Nephron (organoid): Measurements from ENCODE around the gene MXRA8.
"Not testable (repeated sequence)": the region's sequence is repeated elsewhere in the genome, so short reads cannot be mapped to it uniquely, and the experiment has no call there.

Source experiments
- H3K27ac Mint-ChIP-seq, 3 experiments: 2 replicates each; pipeline ENCODE4 v1.8.0; 2020; ENCODE audit warnings: mixed read lengths in 3 of 3, mild to moderate bottlenecking in 2 of 3, moderate library complexity in 1 of 3
- H3K27me3 Mint-ChIP-seq: 2 replicates; pipeline ENCODE4 v1.8.0; 2021; ENCODE audit warnings: low read depth, mild to moderate bottlenecking, moderate library complexity, mixed read lengths
- H3K36me3 Mint-ChIP-seq: 2 replicates; pipeline ENCODE4 v1.8.0; 2020; ENCODE audit warnings: low read depth, mixed read lengths
- H3K4me1 Mint-ChIP-seq: 2 replicates; pipeline ENCODE4 v1.8.0; 2020; ENCODE audit warnings: mixed read lengths
- H3K4me3 Mint-ChIP-seq, 3 experiments: 2 replicates each; pipeline ENCODE4 v1.8.0; 2020; ENCODE audit warnings: mild to moderate bottlenecking in 3 of 3, mixed read lengths in 3 of 3, moderate library complexity in 2 of 3
- H3K9me3 Mint-ChIP-seq: 2 replicates; pipeline ENCODE4 v1.8.0; 2020; ENCODE audit warnings: mixed read lengths
- TF ChIP-seq, protein P1 (sequence below), 3 experiments: fragments of 200-600 bp; sonication (generic); IDR thresholded peaks; one replicate each; pipeline ENCODE4 v1.5.0; 2021; ENCODE audit warnings: antibody characterized with exemption in 3 of 3; ENCODE audit not compliant: unreplicated experiment in 3 of 3

MXRA8 gene

DNA sequence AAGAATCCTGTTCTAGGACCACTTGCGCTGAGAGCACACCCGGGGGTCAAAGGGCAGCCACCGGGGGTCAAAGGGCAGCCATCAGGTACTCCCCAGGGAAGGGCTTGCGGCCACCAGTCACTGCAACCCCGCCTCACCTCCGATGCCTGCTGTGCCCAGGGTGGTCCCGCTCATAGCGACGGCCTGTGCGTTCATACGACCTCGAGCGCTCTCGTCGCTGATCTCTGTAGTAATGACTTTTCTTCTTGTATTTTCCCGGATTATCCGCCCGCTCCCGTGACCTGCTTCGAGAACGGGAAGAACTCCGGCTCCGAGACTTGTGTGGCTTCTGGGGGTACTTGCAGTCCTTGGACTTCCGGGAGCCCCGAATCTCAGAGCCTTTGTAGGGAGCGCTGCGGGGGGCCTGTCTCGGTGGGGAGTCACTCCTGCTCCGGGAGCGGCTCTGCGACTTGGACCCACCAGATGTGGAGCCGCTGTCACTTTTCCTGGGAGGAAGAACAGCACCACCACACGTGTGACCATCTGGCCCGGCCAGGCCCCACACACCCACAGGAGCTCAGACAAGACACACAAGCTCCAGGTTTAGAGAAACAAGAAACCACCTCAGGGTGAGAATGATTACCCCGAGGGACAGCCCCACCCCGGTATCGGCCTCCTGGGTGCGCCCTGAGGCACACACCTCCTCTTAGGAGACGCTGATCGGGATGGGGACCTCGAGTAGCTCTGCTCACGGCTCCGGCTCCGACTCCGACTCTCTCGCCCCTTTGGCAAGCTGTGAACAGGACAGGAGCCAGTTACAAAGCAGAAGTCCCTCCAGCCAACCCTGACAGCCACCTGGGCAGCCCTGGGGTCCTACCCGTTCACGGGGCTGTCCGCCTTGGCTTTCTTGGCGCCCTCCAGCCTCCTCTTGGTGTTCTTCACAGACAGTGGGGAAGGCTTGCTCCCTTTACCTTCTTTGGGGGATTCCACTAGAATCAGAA lies 29.0 kb upstream of the MXRA8 start:
- TF ChIP-seq, protein P1, sequence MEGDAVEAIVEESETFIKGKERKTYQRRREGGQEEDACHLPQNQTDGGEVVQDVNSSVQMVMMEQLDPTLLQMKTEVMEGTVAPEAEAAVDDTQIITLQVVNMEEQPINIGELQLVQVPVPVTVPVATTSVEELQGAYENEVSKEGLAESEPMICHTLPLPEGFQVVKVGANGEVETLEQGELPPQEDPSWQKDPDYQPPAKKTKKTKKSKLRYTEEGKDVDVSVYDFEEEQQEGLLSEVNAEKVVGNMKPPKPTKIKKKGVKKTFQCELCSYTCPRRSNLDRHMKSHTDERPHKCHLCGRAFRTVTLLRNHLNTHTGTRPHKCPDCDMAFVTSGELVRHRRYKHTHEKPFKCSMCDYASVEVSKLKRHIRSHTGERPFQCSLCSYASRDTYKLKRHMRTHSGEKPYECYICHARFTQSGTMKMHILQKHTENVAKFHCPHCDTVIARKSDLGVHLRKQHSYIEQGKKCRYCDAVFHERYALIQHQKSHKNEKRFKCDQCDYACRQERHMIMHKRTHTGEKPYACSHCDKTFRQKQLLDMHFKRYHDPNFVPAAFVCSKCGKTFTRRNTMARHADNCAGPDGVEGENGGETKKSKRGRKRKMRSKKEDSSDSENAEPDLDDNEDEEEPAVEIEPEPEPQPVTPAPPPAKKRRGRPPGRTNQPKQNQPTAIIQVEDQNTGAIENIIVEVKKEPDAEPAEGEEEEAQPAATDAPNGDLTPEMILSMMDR (IDR thresholded peaks at IDR 0.05; ENCODE audit: unreplicated experiment in 3 of 3) = no peak

DNA sequence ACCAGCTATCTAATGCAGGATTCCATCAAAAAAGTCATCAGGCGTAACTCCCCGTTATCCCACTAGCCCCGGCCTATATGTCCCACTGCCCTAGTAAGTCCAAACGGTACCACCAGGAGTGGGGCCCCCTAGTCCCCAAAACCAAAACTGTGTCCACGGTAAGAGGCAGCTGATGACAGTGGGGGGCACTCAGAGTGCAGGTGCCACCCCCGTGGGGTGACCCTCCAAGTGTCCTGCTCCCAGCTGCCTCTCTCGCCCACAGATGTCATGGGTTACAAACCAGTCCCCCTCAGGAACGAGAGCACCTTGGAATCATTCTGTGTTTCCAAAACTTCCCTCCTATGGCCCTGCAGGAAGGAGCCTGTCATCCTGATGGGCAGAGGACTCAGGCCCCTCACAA lies 27.6 kb upstream of the MXRA8 start:
- no peaks in the 10 kb centered on the region for H3K4me1 Mint-ChIP-seq
- H3K27ac Mint-ChIP-seq = no peak overlapping the region
- H3K27me3 Mint-ChIP-seq = no peaks in the 10 kb centered on the region
- no peaks in the 10 kb centered on the region for H3K9me3 Mint-ChIP-seq
- peaks cover 57% of the 10 kb centered on the region for H3K36me3 Mint-ChIP-seq
- no peak overlapping the region for H3K4me3 Mint-ChIP-seq
- TF ChIP-seq, protein P1 (IDR thresholded peaks at IDR 0.05; ENCODE audit: unreplicated experiment in 3 of 3) = no peak

More for the DNA sequence above, 29.0 kb upstream of the MXRA8 start:
- no peaks in the 10 kb centered on the region for H3K9me3 Mint-ChIP-seq
- H3K36me3 Mint-ChIP-seq = peaks cover 71% of the 10 kb centered on the region
- no peaks in the 10 kb centered on the region for H3K27me3 Mint-ChIP-seq
- no peak overlapping the region for H3K27ac Mint-ChIP-seq
- no peaks in the 10 kb centered on the region for H3K4me1 Mint-ChIP-seq
- no peak overlapping the region for H3K4me3 Mint-ChIP-seq

DNA sequence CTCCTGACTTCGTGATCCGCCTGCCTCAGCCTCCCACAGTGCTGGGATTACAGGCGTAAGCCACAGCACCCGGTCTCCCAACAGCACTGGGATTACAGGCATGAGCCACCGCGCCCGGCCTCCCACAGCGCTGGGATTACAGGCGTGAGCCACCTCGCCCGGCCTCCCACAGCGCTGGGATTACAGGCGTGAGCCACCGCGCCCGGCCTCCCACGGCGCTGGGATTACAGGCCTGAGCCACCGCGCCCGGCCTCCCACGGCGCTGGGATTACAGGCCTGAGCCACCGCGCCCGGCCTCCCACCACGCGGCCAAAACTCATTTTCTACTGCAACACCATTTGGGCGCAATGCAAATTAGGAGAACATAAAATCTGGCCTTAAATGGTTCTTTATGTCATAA lies 27.0 kb upstream of the MXRA8 start:
- H3K27ac Mint-ChIP-seq, H3K4me1 Mint-ChIP-seq, H3K4me3 Mint-ChIP-seq, H3K9me3 Mint-ChIP-seq, H3K27me3 Mint-ChIP-seq: not testable (repeated sequence)
- H3K36me3 Mint-ChIP-seq = peaks cover 51% of the 10 kb centered on the region

DNA sequence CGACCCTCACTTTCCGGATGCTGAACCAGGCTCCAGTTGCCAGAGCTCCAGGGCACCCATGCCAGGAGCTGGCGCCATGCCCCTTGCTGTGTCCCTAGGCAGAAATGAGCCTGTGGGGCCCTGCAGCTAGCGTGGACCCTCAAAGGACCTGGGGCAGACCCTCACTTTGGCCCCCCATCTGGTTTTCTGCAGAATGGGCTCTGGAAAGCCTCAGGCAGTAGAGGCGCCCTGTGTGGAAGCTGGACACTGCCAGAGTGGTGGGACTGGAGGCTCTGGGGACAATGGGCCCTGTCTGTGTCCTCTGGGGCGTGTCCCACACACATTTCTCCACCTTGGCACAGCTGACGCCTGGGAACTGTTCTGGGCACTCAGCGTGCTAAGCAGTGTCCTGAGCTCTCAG lies 22.9 kb upstream of the MXRA8 start:
- H3K9me3 Mint-ChIP-seq = no peaks in the 10 kb centered on the region
- no peak overlapping the region for H3K4me3 Mint-ChIP-seq
- H3K4me1 Mint-ChIP-seq = no peaks in the 10 kb centered on the region
- H3K36me3 Mint-ChIP-seq = peaks cover 16% of the 10 kb centered on the region
- TF ChIP-seq, protein P1 (IDR thresholded peaks at IDR 0.05; ENCODE audit: unreplicated experiment in 3 of 3) = no peak
- no peaks in the 10 kb centered on the region for H3K27me3 Mint-ChIP-seq
- H3K27ac Mint-ChIP-seq = no peak overlapping the region

DNA sequence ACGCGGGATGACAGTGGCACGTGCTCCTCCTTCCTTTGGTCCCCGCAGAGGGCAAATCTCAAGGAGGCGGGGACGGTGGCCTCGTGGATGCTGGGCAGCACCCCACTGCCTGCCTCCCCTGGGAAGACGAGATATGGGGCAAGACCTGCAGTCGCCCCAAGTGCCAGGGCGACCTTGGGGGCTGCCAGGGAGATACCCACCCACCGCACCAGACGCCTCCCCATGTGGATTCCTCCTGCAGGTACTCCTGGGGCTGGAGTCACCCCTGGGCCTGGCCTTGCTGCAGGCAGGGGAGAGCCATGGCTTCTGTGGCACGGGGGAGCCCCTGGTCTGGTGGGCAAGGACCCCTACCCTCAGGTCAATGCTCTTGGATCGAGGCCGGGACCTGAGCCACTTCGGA lies 22.5 kb upstream of the MXRA8 start:
- Mint-ChIP-seq H3K4me1 (no peaks in the 10 kb centered on the region), H3K4me3 (no peak overlapping the region)
- TF ChIP-seq, protein P1 (IDR thresholded peaks at IDR 0.05; ENCODE audit: unreplicated experiment in 3 of 3) = no peak

DNA sequence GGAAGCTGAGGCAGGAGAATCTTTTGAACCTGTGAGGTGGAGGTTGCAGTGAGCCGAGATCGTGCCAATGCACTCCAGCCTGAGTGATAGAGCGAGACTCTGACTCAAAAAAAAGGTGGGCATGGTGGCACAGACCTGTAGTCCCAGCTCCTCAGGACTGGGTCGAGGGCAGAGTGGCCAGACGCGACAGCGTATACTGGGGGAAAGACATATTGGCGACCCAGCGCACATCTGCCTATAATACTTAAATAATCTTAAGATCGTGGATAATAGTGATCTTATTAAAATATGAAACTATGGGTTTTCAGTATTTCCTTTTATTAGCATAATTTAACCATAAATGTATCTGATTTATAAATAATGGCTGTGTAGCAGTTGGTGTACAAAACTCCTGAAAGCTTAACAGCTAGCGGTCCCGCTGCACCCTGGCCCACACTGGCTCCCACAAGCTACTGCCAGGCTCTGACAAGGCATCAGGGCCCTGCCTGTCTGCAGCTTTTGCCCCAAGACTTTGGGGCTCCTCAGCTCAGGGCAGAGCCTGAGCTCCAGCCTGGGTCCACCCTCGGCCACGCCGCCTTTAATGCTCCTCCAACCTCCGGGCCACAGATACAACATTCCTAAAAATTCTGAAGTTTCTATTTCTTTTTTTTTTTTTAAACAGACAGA lies 19.3 kb upstream of the MXRA8 start:
- no peaks in the 10 kb centered on the region for H3K27me3 Mint-ChIP-seq
- H3K36me3 Mint-ChIP-seq = no peaks in the 10 kb centered on the region
- peaks cover 6% of the 10 kb centered on the region for H3K4me1 Mint-ChIP-seq
- no peaks in the 10 kb centered on the region for H3K9me3 Mint-ChIP-seq
- H3K27ac Mint-ChIP-seq = no peak overlapping the region
- H3K4me3 Mint-ChIP-seq = peak overlapping the region in 2 of 3 experiments; percentile 29 to 30
- TF ChIP-seq, protein P1 (IDR thresholded peaks at IDR 0.05; ENCODE audit: unreplicated experiment in 3 of 3) = no peak

More for the DNA sequence above, 22.5 kb upstream of the MXRA8 start:
- Mint-ChIP-seq H3K36me3 (peaks cover 12% of the 10 kb centered on the region), H3K27me3 (no peaks in the 10 kb centered on the region), H3K9me3 (no peaks in the 10 kb centered on the region), H3K27ac (no peak overlapping the region)
